ENCODE measurements around the gene RIPOR2.

GRCh38 chr6:24915641-24916040 lies 20.1 kb downstream of the RIPOR2 start:
- TF ChIP-seq REST (IDR thresholded peaks at IDR 0.05) (no peak), EGR1 (IDR thresholded peaks at IDR 0.05; ENCODE audit: low read depth in 2 of 2) (no peak), CTCF (IDR thresholded peaks at IDR 0.05; ENCODE audit: low read depth, low read length, missing input control) (no peak), ATF3 (IDR thresholded peaks at IDR 0.05) (no peak), GABPA (IDR thresholded peaks at IDR 0.05 in 1 of 2, conservative IDR thresholded peaks at IDR 0.05 in 1 of 2) (no peak), RXRA (IDR thresholded peaks at IDR 0.05) (no peak), MAX (IDR thresholded peaks at IDR 0.05) (no peak), SP1 (IDR thresholded peaks at IDR 0.05) (no peak)

All from liver (tissue), 3 donors.